ENCODE measurements around the gene KCNMA1. TPM values are rescaled to one million over a fixed set of nuclear protein-coding genes. Genes with fewer than 3 reads are reported as not detected.

The KCNMA1 gene
- total and polyA plus RNA-seq, 7 experiments from 2014 or later = 0.42 TPM; not detected in 6

DNA sequence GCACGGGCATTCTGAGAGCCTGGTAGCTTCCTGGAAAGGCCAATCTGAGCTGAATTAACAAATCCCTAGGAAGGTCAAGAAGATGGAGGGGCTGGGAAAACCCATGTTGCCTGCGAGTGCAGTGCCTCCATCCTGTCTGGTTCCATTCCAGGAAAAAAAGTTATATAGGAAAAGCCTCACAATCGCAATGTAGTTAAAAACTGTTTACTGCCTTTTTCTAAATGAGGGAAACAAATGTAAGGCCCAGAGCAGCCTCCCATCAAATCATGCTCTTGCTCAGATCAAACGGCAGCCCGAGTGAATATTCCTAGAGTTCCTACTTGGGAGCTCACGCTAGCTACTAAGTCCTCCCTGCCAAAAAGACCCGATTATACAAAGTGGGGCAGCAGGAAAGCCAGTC is 179.9 kb downstream of the KCNMA1 start:
- Histone ChIP-seq H3K27ac (ENCODE audit: low read depth, low read length) (no peak overlapping the region), H3K4me1 (ENCODE audit: control insufficient read depth in 2 of 2, insufficient read depth in 2 of 2, low read length in 2 of 2) (no peaks in the 10 kb centered on the region), H3K9me3 (ENCODE audit: control insufficient read depth in 2 of 3, low read length in 3 of 3) (no peaks in the 10 kb centered on the region), H3K4me3 (ENCODE audit: low read length) (no peak overlapping the region), H3K36me3 (ENCODE audit: control insufficient read depth in 2 of 3, insufficient read depth in 3 of 3, low read length in 3 of 3) (no peaks in the 10 kb centered on the region), H3K27me3 (ENCODE audit: control insufficient read depth in 2 of 2, insufficient read depth in 2 of 2, low read length in 2 of 2) (no peaks in the 10 kb centered on the region)
- peak overlapping the region in 1 of 9 donors; percentile 17 for H3K27ac Mint-ChIP-seq
- H3K9me3 Mint-ChIP-seq = peaks cover 0 to 5% (median 0%) of the 10 kb centered on the region in 11 donors
- H3K36me3 Mint-ChIP-seq = no peaks in the 10 kb centered on the region
- intact Hi-C loops (cut with micrococcal nuclease) = no loop called here
- no peaks in the 10 kb centered on the region for H3K4me1 Mint-ChIP-seq
- CTCF ChIA-PET = no interaction called here
- ATAC-seq (no peak), DNase-seq (no peak)
- peaks cover 0 to 43% (median 5%) of the 10 kb centered on the region in 5 donors for H3K27me3 Mint-ChIP-seq
- POLR2A ChIA-PET = no interaction called here
- H3K4me3 Mint-ChIP-seq = no peak overlapping the region

DNA sequence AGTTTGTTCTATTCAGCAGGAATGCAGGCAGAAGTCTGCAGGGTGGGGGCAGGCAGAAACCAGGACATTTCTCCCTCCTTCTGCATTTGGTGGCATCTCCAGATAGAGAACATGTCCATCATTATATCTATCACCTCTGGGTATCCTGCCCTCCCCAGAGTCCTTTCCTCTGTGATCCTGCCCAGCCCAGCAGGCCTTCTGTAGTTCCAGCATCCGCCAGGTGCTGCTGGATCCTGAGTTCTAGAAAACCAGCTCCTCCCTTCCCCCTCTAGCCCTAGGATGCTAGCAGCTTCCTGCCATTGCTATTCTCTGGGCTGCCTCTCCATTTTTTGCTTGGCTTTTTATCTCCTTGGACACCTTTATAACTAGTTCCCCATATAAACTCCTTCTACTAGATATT is 180.3 kb downstream of the KCNMA1 start:
- CTCF ChIA-PET = no interaction called here
- H3K4me1 ChIP-seq (ENCODE audit: control insufficient read depth in 2 of 2, insufficient read depth in 2 of 2, low read length in 2 of 2) = no peaks in the 10 kb centered on the region
- no peak overlapping the region for H3K27ac ChIP-seq (ENCODE audit: low read depth, low read length)
- POLR2A ChIA-PET = no interaction called here
- Mint-ChIP-seq H3K27ac (peak overlapping the region in 1 of 9 donors; percentile 17), H3K4me1 (no peaks in the 10 kb centered on the region), H3K36me3 (no peaks in the 10 kb centered on the region), H3K4me3 (no peak overlapping the region), H3K9me3 (peaks cover 0 to 5% (median 0%) of the 10 kb centered on the region in 11 donors), H3K27me3 (peaks cover 0 to 43% (median 5%) of the 10 kb centered on the region in 5 donors)
- no peaks in the 10 kb centered on the region for H3K9me3 ChIP-seq (ENCODE audit: control insufficient read depth in 2 of 3, low read length in 3 of 3)
- no peaks in the 10 kb centered on the region for H3K27me3 ChIP-seq (ENCODE audit: control insufficient read depth in 2 of 2, insufficient read depth in 2 of 2, low read length in 2 of 2)
- ATAC-seq (no peak), DNase-seq (no peak)
- intact Hi-C loops (cut with micrococcal nuclease) = no loop called here
- H3K4me3 ChIP-seq (ENCODE audit: low read length) = no peak overlapping the region
- no peaks in the 10 kb centered on the region for H3K36me3 ChIP-seq (ENCODE audit: control insufficient read depth in 2 of 3, insufficient read depth in 3 of 3, low read length in 3 of 3)

DNA sequence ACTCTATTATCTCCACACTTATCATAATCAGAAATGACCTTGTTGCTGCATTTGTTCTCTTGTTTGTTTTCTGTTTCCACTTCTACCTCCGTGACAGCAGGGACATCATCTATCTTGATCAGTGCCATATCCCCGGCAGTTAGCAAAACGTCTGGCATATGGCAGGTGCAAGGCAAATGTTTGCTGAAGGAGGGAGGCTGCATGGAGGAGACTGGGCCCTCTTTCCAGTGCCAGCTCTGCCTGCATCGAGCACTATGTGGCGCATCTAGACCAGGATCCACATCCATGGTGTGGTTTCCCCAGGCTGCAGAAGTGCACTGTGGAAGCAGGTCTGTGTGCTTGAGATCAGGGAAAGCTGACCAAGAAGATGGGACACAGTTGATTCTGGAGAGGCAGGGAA is 181.2 kb downstream of the KCNMA1 start:
- Mint-ChIP-seq H3K9me3 (peaks cover 0 to 2% (median 0%) of the 10 kb centered on the region in 11 donors), H3K27me3 (peaks cover 0 to 36% (median 7%) of the 10 kb centered on the region in 5 donors), H3K4me1 (no peaks in the 10 kb centered on the region), H3K27ac (no peak overlapping the region), H3K4me3 (no peak overlapping the region), H3K36me3 (no peaks in the 10 kb centered on the region)
- no peaks in the 10 kb centered on the region for H3K9me3 ChIP-seq (ENCODE audit: control insufficient read depth in 2 of 3, low read length in 3 of 3)
- CTCF ChIA-PET = no interaction called here
- H3K27ac ChIP-seq (ENCODE audit: low read depth, low read length) = no peak overlapping the region
- no peak overlapping the region for H3K4me3 ChIP-seq (ENCODE audit: low read length)
- H3K27me3 ChIP-seq (ENCODE audit: control insufficient read depth in 2 of 2, insufficient read depth in 2 of 2, low read length in 2 of 2) = no peaks in the 10 kb centered on the region
- H3K4me1 ChIP-seq (ENCODE audit: control insufficient read depth in 2 of 2, insufficient read depth in 2 of 2, low read length in 2 of 2) = no peaks in the 10 kb centered on the region
- POLR2A ChIA-PET = no interaction called here
- intact Hi-C loops (cut with micrococcal nuclease) = no loop called here
- no peaks in the 10 kb centered on the region for H3K36me3 ChIP-seq (ENCODE audit: control insufficient read depth in 2 of 3, insufficient read depth in 3 of 3, low read length in 3 of 3)
- DNase-seq (no peak), ATAC-seq (no peak)

DNA sequence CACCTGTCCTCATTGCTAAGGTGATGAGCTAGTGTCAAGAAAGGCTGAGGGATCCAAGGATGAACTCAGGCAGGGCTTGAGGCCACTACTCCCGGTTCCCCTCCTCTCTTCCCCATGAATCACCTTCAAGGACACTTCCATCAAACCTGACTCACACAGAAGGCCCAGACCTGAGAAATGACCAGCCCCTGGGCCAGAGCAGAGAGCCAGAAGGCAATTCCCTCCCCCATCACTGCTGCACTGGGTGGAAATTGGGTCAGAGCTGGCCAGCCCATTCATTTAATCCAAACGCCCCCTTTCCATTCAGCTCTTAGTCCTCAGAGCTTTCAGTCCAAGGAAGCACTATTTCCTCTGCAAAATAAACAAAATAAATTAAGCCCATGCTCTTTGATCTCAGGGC is 182.0 kb downstream of the KCNMA1 start:
- no peak overlapping the region for H3K27ac Mint-ChIP-seq
- no peaks in the 10 kb centered on the region for H3K27me3 ChIP-seq (ENCODE audit: control insufficient read depth in 2 of 2, insufficient read depth in 2 of 2, low read length in 2 of 2)
- no peaks in the 10 kb centered on the region for H3K4me1 ChIP-seq (ENCODE audit: control insufficient read depth in 2 of 2, insufficient read depth in 2 of 2, low read length in 2 of 2)
- no peaks in the 10 kb centered on the region for H3K4me1 Mint-ChIP-seq
- POLR2A ChIA-PET = no interaction called here
- peaks cover 0 to 4% (median 0%) of the 10 kb centered on the region in 11 donors for H3K9me3 Mint-ChIP-seq
- H3K9me3 ChIP-seq (ENCODE audit: control insufficient read depth in 2 of 3, low read length in 3 of 3) = no peaks in the 10 kb centered on the region
- H3K27ac ChIP-seq (ENCODE audit: low read depth, low read length) = no peak overlapping the region
- intact Hi-C loops (cut with micrococcal nuclease) = no loop called here
- H3K4me3 ChIP-seq (ENCODE audit: low read length) = no peak overlapping the region
- peaks cover 0 to 36% (median 7%) of the 10 kb centered on the region in 5 donors for H3K27me3 Mint-ChIP-seq
- no peaks in the 10 kb centered on the region for H3K36me3 ChIP-seq (ENCODE audit: control insufficient read depth in 2 of 3, insufficient read depth in 3 of 3, low read length in 3 of 3)
- H3K4me3 Mint-ChIP-seq = no peak overlapping the region
- H3K36me3 Mint-ChIP-seq = no peaks in the 10 kb centered on the region
- CTCF ChIA-PET = no interaction called here
- no peak for DNase-seq
- no peak for ATAC-seq

DNA sequence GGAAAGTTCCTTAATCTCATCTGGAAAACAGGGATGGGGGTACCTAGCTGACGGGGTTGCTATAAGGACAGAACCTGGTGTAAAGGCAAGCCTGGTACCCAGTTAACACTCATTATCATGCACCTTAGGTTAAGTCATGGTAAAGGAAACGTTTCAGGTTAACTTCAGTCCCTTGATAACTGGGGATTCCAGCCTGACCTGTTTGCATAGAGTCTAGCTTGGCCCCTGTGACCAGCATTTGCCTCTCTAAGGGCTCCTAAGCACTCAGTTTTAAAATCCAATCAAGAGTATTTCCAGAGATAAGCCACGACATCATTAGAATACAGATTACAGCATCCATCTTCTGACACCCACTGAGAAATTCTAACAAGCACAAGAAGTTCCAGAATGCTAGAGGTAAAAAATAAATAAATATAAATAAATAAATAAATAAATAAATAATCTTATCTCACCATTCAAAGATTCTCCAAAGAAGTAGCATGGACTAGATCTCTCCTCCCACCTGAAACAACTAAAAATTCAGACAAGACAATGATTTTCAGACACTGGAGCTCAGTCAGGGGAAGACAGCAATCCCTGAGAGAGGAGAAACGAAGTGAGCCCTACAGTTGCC is 184.6 kb downstream of the KCNMA1 start:
- no peak overlapping the region for H3K27ac ChIP-seq (ENCODE audit: low read depth, low read length)
- CTCF ChIA-PET = no interaction called here
- intact Hi-C loops (cut with micrococcal nuclease) = no loop called here
- H3K4me3 ChIP-seq (ENCODE audit: low read length) = no peak overlapping the region
- Mint-ChIP-seq H3K27me3 (peaks cover 0 to 15% (median 4%) of the 10 kb centered on the region in 5 donors), H3K4me1 (no peaks in the 10 kb centered on the region), H3K27ac (no peak overlapping the region), H3K4me3 (no peak overlapping the region), H3K9me3 (peaks cover 0 to 2% (median 0%) of the 10 kb centered on the region in 11 donors), H3K36me3 (no peaks in the 10 kb centered on the region)
- ATAC-seq (no peak), DNase-seq (no peak)
- no peaks in the 10 kb centered on the region for H3K36me3 ChIP-seq (ENCODE audit: control insufficient read depth in 2 of 3, insufficient read depth in 3 of 3, low read length in 3 of 3)
- H3K27me3 ChIP-seq (ENCODE audit: control insufficient read depth in 2 of 2, insufficient read depth in 2 of 2, low read length in 2 of 2) = no peaks in the 10 kb centered on the region
- POLR2A ChIA-PET = no interaction called here
- H3K4me1 ChIP-seq (ENCODE audit: control insufficient read depth in 2 of 2, insufficient read depth in 2 of 2, low read length in 2 of 2) = no peaks in the 10 kb centered on the region
- no peaks in the 10 kb centered on the region for H3K9me3 ChIP-seq (ENCODE audit: control insufficient read depth in 2 of 3, low read length in 3 of 3)

DNA sequence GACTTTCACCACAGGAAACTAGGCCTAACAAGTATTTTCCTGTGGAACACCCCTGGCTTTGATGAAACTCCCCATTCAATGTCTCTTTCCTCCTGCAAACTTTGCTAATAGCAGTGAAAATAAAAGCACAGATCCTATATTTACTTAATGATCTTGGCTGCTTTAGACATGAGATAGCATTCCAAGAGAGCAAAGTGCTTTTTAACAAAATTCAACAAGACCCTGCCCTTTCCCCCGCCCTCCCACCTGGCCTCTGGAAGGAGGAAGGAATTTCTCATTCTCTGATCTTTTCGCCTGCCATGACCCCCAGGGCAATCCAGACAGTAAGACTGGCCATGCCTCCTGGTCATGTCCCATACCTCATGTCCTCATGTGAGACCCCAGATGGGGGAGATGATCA is 185.7 kb downstream of the KCNMA1 start:
- Histone ChIP-seq H3K36me3 (ENCODE audit: control insufficient read depth in 2 of 3, insufficient read depth in 3 of 3, low read length in 3 of 3) (no peaks in the 10 kb centered on the region), H3K4me3 (ENCODE audit: low read length) (no peak overlapping the region), H3K27me3 (ENCODE audit: control insufficient read depth in 2 of 2, insufficient read depth in 2 of 2, low read length in 2 of 2) (no peaks in the 10 kb centered on the region), H3K4me1 (ENCODE audit: control insufficient read depth in 2 of 2, insufficient read depth in 2 of 2, low read length in 2 of 2) (no peaks in the 10 kb centered on the region), H3K27ac (ENCODE audit: low read depth, low read length) (no peak overlapping the region), H3K9me3 (ENCODE audit: control insufficient read depth in 2 of 3, low read length in 3 of 3) (no peaks in the 10 kb centered on the region)
- CTCF ChIA-PET = no interaction called here
- H3K36me3 Mint-ChIP-seq = no peaks in the 10 kb centered on the region
- H3K4me3 Mint-ChIP-seq = no peak overlapping the region
- POLR2A ChIA-PET = no interaction called here
- ATAC-seq = no peak
- no peaks in the 10 kb centered on the region for H3K4me1 Mint-ChIP-seq
- no peak for DNase-seq
- H3K9me3 Mint-ChIP-seq = peaks cover 0 to 2% (median 0%) of the 10 kb centered on the region in 11 donors
- peaks cover 0 to 9% (median 4%) of the 10 kb centered on the region in 5 donors for H3K27me3 Mint-ChIP-seq
- intact Hi-C loops (cut with micrococcal nuclease) = no loop called here
- H3K27ac Mint-ChIP-seq = no peak overlapping the region

DNA sequence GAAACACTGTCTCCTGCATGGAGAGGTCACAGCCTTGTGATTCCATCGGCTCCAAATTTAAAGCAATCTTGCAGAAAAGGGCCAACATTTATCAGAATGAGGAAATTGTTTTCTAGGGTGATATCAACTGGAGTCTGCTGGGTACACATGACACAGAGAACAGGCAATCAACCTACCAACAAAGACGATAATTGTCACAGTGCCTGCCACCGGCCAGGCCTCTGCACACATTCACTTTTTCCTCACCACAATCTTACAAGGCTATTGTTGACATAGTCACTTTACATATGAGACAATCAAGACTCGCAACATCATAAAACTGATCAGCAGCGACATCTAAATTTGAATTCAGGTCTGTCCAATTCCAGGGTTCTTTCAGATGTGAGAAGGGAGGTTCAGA is 189.4 kb downstream of the KCNMA1 start:
- intact Hi-C loops (cut with micrococcal nuclease) = no loop called here
- Histone ChIP-seq H3K4me1 (ENCODE audit: control insufficient read depth in 2 of 2, insufficient read depth in 2 of 2, low read length in 2 of 2) (no peaks in the 10 kb centered on the region), H3K4me3 (ENCODE audit: low read length) (no peak overlapping the region), H3K27ac (ENCODE audit: low read depth, low read length) (no peak overlapping the region), H3K9me3 (ENCODE audit: control insufficient read depth in 2 of 3, low read length in 3 of 3) (no peaks in the 10 kb centered on the region), H3K27me3 (ENCODE audit: control insufficient read depth in 2 of 2, insufficient read depth in 2 of 2, low read length in 2 of 2) (no peaks in the 10 kb centered on the region), H3K36me3 (ENCODE audit: control insufficient read depth in 2 of 3, insufficient read depth in 3 of 3, low read length in 3 of 3) (no peaks in the 10 kb centered on the region)
- peaks cover 0 to 2% (median 0%) of the 10 kb centered on the region in 11 donors for H3K9me3 Mint-ChIP-seq
- no peaks in the 10 kb centered on the region for H3K36me3 Mint-ChIP-seq
- CTCF ChIA-PET = no interaction called here
- no peak for DNase-seq
- H3K4me1 Mint-ChIP-seq = no peaks in the 10 kb centered on the region
- peaks cover 0 to 6% (median 2%) of the 10 kb centered on the region in 5 donors for H3K27me3 Mint-ChIP-seq
- POLR2A ChIA-PET = no interaction called here
- H3K4me3 Mint-ChIP-seq = no peak overlapping the region
- H3K27ac Mint-ChIP-seq = no peak overlapping the region
- ATAC-seq = no peak

All from naive thymus-derived CD4-positive, alpha-beta T cell (primary cell).